HG03342 (cell line): ENCODE measurements around the gene CERS6.
"Not testable (repeated sequence)": the region's sequence is repeated elsewhere in the genome, so short reads cannot be mapped to it uniquely, and the experiment has no call there.

ENCODE experiments used
- ATAC-seq: cut with Tn5 transposase; IDR thresholded peaks from one replicate; pipeline ENCODE4 v1.9.1; 2021; ENCODE audit warnings: mild to moderate bottlenecking, moderate library complexity; ENCODE audit not compliant: unreplicated experiment

The CERS6 gene, protein sequence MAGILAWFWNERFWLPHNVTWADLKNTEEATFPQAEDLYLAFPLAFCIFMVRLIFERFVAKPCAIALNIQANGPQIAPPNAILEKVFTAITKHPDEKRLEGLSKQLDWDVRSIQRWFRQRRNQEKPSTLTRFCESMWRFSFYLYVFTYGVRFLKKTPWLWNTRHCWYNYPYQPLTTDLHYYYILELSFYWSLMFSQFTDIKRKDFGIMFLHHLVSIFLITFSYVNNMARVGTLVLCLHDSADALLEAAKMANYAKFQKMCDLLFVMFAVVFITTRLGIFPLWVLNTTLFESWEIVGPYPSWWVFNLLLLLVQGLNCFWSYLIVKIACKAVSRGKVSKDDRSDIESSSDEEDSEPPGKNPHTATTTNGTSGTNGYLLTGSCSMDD

GRCh38 chr2:168455645-168456520 lies at the start of gene CERS6:
TSS of gene CERS6 (plus strand) at chr2:168456272. CDS start at chr2:168456449, 177 bp downstream.
- peak; percentile 95 for ATAC-seq

DNA sequence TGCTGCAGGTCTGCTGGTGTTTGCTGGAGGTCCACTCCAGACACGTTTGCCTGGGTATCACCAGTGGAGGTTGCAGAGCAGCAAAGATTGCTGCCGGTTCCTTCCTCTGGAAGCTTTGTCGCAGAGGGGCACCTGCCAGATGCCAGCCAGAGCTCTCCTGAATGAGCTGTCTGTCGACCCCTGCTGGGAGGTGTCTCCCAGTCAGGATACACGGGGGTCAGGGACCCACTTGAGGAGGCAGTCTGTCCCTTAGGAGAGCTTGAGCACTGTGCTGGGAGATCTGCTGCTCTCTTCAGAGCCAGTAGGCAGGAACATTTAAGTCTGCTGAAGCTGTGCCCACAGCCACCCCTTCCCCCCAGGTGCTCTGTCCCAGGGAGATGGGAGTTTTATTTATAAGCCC lies 43.8 kb upstream of the CERS6 start:
- not testable (repeated sequence) for ATAC-seq

DNA sequence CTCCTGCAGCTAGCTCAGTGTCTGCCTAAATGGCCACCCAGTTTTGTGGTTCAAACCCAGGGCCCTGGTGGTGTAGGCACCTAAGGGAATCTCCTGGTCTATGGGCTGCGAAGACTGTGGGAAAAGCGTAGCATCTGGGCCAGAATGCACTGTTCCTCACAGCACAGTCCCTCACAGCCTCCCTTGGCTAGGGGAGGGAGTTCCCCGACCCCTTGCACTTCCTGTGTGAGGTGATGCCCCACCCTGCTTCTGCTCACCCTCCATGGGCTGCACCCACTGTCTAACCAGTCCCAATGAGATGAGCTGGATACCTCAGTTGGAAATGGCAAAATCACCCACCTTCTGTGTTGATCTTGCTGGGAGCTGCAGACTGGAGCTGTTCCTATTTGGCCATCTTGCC lies 43.0 kb upstream of the CERS6 start:
- not testable (repeated sequence) for ATAC-seq

DNA sequence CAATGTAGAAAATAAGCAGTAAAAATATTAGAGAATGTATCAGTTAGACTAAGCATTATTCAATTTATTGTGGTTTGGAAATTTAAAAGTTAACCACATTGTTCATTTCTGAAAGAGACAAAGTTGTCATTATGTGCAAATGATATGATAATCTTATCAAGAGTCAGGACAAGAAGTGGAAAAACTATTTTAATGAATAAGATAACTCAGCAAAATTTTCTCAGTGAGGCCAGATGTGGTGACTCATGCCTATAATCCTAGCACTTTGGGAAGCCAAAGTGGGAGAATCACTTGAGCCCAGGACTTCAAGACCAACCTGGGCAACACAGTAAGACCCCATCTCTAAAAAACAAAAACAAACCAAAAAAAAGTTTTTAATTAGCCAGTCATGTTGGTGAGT lies 39.5 kb upstream of the CERS6 start:
- no peak for ATAC-seq

GRCh38 chr2:168422584-168422983 lies 33.5 kb upstream of the CERS6 start:
- peak; percentile 61 for ATAC-seq

DNA sequence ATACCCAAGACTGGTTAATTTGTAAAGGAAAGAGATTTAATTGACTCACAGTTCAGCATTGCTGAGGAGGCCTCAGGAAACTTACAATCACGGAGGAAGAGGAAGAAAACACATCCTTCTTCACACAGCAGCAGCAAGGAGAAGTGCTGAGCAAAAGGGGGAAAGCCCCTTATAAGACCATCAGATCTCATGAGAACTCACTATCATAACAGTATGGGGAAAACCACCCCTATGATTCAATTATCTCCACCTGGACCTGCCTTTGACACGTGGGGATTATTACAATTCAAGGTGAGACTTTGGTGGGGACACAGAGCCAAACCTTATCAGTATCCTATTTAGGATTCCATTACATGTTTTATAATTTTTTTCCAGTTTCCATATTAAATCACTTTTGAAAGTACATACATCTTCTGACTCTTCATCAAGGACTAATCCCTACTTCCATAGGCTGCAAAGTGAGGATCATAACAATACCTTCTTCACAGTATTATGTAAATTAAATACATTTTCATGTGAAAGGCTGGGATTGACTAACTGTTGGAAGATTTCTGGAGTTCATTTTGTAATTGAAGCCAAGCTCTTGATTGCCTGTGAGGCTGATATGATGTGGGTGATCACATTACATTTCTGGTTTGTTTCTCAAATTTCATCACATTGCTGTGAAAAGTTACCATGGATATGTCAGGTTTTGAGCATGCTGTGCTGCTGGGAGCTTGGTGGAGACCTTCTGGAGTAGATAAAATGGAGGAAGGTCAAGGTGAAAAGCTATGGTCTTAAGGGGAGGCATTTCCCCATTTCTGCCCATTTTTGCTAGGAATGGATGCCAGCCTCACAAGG lies 31.7 kb upstream of the CERS6 start:
- ATAC-seq, result no peak

- ATAC-seq, result no peak
Observed at GRCh38 chr2:168424971-168425370, 31.1 kb upstream of the CERS6 start.

DNA sequence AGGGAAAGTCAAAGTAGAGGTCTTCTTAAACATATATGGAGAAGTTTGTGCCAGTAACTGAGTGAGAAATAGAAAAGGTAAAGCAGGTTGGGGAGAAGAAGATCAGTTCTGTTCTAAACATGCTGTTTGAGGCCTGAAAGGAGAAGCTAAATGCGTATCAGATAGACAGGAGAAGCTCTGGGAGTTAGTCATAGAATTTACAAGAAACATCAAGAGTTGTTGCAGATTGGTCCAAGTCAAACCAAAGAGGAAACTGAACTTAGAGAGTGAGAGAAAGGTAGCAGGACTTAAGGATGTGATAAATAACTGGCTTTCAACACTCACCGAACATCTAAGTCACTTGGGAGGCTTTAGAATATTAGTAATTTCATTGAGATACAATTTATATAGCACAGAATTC lies 29.2 kb upstream of the CERS6 start:
- no peak for ATAC-seq

- no peak for ATAC-seq
Observed at GRCh38 chr2:168427451-168427850, 28.6 kb upstream of the CERS6 start.

GRCh38 chr2:168428431-168428830 lies 27.6 kb upstream of the CERS6 start:
- ATAC-seq, result no peak

GRCh38 chr2:168429988-168430387 lies 26.1 kb upstream of the CERS6 start:
- no peak for ATAC-seq

DNA sequence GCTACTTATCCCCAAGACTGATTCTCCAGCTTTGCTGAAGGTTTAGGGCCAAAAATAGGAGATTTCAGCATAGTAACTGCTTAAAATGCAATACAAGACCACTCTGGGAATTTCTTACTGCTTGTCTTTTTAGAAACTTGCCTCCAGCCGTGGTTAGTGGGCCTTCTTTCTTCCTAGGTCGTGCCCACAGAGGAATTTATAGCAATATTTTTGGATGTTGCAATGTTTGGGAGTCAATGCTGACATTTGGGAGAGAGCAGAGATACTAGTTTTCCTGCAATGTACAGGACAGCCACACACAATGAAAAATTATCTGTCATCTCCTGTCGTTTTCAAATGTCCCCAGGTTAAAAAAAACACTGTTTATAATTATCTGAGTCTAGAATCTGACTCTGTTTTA lies 25.6 kb upstream of the CERS6 start:
- ATAC-seq, result no peak

DNA sequence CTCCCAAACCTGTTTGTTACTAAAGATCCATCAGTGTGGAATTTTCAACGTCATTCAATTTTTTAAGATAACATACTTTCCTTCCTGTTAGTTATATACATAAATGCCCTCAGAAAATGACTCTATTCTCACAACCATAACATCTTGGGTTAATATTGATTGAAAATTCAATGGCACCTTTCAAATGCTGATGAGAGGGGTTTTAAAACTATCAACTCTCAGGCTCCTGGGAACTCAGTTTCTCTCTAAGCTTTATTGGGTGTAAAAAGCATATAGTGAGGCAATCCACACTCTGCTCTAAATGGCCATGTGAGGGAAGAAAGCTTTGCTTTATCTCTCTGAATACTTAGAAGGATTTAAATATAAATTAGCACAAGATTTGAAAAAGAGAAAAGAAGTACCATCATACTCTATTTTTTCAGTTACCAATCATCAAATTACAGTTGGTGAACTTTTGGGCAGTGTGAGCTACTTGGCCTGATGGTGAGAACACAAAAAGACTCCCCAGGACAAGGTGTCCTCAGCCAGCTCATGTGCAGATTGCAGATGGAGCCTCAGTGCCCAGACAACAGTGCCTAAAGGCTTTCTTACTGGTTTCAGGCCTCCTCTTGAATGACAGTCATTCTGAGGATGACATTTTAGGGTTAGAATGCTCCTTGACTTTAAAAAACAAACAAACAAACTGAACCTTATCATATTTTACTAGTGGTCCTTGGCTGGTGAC lies 24.6 kb upstream of the CERS6 start:
- no peak for ATAC-seq

DNA sequence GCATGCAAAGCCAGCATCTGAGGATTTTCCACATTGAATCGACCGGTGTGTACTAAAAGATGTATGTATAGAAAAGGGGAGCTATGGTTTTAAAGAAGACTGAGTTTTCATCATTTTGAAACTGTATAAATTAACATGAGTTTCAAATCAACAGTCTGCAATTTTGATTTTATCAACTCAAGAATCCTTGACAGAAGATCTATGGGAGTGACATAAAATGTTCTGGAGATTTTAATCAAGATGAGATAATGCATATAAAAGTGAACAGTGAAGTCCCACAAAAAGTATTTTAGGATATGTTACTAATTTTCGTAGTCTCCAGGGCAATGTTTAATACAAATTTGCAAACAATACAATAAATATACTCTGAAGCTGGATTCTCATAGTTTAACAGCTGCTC lies 24.0 kb upstream of the CERS6 start:
- ATAC-seq, result no peak

DNA sequence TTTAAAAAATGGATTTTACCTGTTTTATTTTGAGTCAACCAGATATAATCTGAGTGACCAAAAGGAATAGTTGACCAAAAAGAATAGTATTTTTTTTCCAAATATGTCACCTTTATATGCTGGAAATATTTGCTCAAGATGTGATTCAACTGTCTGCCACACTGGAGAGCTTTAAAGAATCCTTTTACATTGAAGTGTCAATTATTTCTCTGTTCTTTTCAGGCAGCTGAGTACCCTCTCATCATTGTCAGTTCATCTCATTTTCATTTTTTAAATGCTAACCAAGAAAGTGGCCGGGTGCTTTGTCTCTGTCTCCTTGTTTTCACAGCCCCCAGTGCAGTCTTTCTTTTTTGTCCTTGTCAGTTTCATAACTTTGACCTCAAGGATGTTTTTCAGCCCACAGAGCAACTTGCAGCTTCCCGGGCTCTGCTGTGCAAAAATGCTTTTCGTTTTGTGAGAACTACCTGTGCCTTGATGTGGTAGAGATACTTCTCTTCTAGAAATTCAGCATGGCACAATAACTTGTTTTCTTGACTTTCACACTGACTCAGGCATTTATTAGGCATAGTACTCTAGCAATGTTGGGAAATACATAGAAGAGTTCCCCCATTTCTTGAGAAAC lies 23.4 kb upstream of the CERS6 start:
- no peak for ATAC-seq

GRCh38 chr2:168433527-168433926 lies 22.5 kb upstream of the CERS6 start:
- no peak for ATAC-seq

DNA sequence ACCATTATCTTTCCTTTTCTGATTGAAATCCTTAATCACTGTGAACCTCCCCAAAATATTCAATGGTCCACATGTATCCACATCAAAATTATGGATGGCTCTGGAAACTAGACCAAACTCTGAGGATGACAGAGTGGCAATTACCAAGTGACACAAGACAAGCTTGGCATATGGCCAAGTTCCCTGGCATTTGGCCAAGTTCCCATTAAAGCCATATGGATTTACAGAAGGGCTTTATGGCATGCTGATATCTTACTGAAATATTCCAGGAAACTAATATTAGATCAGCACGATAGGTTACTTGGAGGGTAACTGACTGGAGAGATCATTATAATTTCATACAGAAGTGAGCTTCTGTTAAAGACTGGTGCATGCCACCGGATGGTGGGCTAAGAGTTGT lies 21.9 kb upstream of the CERS6 start:
- ATAC-seq, result no peak

GRCh38 chr2:168436840-168437239 lies 19.2 kb upstream of the CERS6 start:
- no peak for ATAC-seq

GRCh38 chr2:168438553-168438952 lies 17.5 kb upstream of the CERS6 start:
- ATAC-seq, result no peak

- ATAC-seq, result no peak
Observed at GRCh38 chr2:168439536-168439935, 16.5 kb upstream of the CERS6 start.
